ENCODE results near the gene ROBO1.

DNA sequence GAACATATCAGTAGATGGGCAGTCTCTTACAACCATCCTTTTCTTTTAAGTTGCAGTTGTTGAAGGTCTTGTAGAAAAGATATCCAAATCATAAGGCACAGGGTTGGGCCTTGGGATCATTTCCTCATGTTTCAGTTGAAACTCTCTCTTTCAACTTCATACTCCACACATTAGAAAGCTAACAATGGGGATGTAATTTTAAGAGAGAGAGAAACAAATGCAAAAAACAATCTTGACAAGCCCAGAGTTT is 747.9 kb downstream of the ROBO1 start:
- no peak for TF ChIP-seq EZH2 (IDR thresholded peaks at IDR 0.05; ENCODE audit: insufficient read depth, low read length)
- TF ChIP-seq, protein P1, sequence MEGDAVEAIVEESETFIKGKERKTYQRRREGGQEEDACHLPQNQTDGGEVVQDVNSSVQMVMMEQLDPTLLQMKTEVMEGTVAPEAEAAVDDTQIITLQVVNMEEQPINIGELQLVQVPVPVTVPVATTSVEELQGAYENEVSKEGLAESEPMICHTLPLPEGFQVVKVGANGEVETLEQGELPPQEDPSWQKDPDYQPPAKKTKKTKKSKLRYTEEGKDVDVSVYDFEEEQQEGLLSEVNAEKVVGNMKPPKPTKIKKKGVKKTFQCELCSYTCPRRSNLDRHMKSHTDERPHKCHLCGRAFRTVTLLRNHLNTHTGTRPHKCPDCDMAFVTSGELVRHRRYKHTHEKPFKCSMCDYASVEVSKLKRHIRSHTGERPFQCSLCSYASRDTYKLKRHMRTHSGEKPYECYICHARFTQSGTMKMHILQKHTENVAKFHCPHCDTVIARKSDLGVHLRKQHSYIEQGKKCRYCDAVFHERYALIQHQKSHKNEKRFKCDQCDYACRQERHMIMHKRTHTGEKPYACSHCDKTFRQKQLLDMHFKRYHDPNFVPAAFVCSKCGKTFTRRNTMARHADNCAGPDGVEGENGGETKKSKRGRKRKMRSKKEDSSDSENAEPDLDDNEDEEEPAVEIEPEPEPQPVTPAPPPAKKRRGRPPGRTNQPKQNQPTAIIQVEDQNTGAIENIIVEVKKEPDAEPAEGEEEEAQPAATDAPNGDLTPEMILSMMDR (IDR thresholded peaks at IDR 0.05; ENCODE audit: insufficient read depth, low read depth, low read length) = no peak
